ENCODE results near the gene LIPH.
"Not testable (repeated sequence)": the region's sequence is repeated elsewhere in the genome, so short reads cannot be mapped to it uniquely, and the experiment has no call there.

The LIPH gene

DNA sequence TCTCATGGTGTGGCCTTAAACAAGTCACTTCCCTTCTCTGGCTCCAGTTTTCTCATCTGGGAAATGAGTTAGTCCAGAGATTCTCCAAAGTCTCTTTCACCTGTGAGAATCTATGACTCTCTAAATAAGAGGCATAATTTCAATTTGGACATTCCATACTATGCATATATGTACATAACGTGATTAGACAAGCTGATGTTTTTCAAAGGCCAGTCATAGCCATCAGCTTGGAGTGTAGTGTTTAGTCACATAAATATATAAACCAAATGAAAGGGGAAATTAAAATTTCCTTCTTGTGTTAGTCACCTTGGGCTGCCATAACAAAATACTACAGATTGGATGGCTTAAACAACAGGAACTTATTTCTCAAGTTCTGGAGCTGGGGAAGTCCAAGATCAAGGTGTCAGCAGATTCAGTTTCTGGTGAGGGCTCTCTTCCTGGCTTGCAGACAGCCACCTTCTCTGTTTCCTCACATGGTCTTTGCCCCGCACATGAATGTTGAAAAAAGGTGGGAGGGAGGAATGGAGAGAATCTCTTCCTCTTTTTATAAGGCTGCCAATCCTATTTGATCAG is 72.9 kb downstream of the LIPH start:
- DNase-seq = no peak

DNA sequence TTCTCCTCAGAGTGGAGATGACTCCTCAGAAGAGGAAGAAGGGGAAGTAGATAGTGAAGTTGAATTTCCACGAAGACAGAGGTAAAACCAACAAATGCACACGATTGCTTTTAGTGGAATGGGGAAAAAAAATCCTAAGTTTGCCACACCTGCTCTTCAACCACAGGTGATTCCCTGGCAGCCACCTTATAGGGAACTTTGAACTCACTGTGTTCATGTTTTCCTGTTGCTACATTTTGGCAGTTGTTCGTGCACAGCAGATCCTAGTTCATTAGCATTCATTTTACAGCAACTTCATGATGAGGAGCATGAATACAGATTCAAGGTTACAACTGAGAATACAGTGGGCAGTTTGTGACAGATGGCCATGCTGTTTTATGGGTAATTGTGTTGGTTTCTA is 75.1 kb downstream of the LIPH start:
- DNase-seq = no peak

DNA sequence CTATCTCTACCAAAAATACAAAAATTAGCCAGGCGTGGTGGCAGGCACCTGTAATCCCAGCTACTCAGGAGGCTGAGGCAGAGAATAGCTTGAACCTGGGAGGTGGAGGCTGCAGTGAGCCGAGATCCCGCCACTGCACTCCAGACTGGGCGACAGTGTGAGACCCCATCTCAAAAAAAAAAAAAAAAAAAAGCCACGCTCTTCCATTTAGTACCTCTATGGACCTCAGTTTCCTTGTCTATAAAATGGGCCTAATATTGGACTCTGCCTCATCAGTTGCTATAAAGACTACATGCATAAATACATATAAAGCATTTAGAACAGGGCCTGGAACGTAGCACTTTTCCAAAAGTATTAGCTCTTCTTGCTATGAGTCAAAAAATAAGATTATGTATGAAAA is 77.5 kb downstream of the LIPH start:
- DNase-seq = not testable (repeated sequence)

DNA sequence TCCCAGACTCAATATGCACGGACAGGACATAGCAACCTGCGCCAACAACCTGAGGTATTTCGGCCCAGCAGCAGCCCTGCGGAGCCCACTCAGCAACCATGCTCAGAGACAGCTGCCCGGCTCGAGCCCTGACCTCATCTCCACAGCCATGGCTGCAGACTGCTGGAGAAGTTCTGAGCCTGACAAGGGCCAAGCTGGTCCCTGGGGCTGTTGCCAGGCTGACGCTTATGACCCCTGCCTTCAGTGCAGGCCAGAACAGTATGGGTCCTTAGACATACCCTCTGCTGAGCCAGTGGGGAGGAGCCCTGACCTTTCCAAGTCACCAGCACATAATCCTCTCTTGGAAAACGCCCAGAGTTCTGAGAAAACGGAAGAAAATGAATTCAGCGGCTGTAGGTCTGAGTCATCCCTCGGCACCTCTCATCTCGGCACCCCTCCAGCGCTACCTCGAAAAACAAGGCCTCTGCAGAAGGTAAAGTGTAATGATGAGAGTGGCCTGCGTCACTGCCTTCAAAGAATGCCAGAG is 79.0 kb downstream of the LIPH start:
- no peak for DNase-seq

DNA sequence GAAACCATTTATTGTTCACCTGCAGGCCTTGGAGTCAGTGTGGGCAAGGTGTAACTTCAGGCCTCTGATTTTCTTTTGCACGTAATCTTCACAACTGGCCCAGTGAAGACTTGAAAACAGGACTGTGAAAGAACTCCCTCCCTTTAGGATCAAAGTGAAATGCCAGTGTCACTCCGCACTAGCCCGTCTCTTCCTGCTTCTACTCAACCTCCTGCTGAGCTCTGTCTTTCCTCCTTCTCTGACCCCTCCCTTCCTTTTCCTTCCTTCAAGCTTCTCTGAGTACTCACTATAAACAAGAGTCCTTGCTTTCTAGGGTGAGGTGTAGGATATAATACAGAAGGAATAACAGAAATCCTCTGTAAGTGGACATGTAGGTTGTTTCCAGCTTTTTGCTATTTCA is 82.1 kb downstream of the LIPH start:
- DNase-seq = no peak

DNA sequence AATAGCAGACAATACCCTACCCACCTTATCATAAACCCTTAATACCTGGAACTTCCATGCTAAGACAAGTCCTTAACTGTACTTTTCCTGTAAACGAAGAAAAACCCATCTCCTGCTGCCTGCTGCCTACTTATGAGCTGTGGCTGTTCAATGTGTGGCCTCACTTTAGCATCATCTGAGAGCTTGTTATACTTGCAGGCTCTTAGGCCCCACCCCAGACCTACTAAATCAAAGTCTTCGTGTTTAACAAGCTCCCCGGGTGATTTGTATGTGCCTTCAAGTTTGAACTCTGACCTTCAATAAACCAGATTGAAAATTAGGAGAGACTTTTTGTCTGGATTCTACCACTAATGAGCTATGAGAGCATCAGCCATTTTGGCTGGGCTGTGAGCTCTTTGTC is 82.8 kb downstream of the LIPH start:
- no peak for DNase-seq

DNA sequence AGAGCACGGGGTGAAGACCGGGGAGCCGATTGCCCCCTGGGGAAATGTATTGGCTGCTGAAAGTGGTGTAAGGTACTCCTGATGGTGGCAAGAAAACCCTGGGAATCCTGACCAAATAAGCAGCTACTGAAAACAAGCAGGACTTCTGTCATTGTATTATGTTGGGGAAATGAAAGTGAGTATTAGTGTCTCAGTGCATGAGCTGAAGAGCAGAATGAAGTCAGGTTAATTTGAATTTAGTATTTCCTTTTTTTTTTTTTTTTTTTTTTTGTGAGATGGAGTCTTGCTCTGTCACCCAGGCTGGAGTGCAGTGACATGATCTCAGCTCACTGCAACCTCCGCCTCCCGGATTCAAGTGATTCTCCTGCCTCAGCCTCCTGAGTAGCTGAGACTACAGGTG is 86.3 kb downstream of the LIPH start:
- DNase-seq = not testable (repeated sequence)

DNA sequence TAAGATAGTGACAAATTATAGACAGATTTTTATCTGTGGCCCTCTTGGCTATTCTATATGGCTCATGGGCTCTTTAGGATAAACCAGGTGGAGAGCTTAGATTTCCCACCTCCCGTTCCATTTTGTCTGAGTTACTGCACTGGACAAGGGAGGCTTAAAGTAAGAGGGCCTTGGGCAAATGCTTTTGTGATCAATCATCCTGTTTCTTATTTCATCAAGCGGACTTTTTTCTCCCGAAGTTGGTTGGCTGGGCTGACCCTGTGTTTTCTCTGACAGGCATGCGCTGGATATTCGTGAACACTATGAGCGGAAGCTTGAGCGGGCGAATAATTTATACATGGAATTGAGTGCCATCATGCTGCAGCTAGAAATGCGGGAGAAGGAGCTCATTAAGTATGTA is 86.9 kb downstream of the LIPH start:
- no peak for DNase-seq

DNA sequence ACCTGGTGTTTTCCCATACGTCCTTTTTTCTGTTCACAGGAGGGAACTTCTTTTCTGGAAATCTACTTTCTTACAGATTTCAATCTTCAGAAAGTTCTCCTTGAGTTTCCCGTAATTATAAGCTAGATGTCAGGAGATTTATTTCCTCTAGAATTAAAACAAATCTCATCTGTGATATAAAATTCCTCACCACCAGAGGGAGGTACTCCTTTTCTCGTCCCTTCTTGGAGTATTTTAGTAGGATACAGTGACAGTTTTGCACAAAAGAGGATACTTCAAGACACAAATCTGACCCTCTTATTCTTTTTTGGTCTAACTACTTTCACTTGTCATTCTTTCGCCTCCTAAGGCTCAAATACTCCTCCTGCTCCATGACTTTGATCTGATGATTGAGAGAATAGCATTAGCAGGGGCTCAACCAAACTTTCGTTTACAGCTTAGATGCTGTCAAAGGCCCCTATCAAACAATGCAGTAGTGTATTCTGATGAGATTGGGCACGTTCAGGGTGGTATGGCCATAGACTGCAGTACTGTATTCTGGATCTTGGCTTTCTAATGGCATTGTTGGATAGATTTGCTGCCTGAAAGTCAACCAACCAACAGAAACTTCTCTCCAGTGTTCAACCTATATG is 91.6 kb downstream of the LIPH start:
- DNase-seq = no peak

DNA sequence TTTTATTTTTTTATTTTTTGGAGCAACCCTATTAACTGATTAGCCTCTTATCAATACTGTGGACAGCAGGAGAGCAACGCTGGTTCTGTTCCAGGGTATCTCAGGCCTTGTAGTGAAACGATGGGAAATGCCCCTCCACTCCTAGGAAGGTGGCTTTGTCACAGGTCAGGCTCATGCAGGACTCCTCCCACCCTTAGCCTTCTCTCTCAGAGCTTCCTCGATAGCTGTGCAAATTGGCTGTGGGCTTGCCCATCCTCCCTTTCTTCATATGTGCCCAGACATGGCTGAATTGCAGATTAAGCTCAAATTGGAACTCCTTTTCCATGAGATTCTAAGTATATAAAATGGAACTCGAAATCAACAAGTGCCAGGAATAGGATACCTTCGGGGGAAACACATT is 92.1 kb downstream of the LIPH start:
- no peak for DNase-seq

DNA sequence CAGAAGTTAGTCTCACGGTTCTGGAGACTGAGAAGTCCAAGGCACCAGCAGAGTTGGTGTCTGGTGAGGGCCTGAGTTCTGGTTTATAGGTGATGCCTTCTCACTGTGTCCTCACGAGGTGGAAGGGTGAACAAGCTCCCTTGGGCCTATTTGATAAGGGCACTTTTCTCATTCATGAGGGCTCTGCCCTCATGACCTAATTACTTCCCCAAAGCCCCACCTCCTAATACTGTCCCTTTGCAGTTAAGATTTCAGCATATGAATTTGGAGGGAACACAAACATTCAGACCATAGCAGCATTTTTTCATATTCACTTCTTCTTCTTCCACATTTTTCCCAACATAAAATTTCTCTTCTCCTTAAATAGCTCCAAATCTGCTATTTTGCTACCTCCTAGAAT is 95.0 kb downstream of the LIPH start:
- no peak for DNase-seq
